ENCODE measurements around the gene SESTD1.

GRCh38 chr2:179274749-179275148 is 10.1 kb upstream of the SESTD1 start:
- TF ChIP-seq POLR2AphosphoS5 (IDR thresholded peaks at IDR 0.05), result no peak
- TF ChIP-seq CTCF (IDR thresholded peaks at IDR 0.05; ENCODE audit: poor library complexity, severe bottlenecking), result no peak
- no peak for TF ChIP-seq TAF1 (IDR thresholded peaks at IDR 0.05; ENCODE audit: low read depth)
- no peak for TF ChIP-seq RAD21 (conservative IDR thresholded peaks at IDR 0.05)
- TF ChIP-seq EZH2 (IDR thresholded peaks at IDR 0.05; ENCODE audit: borderline replicate concordance, insufficient read depth, low read length, poor library complexity, severe bottlenecking), result no peak
- TF ChIP-seq REST (IDR thresholded peaks at IDR 0.05; ENCODE audit: borderline replicate concordance), result no peak
- no peak for TF ChIP-seq EP300 (conservative IDR thresholded peaks at IDR 0.05; ENCODE audit: poor library complexity, severe bottlenecking)

All from neural cell (in vitro differentiated cells).